Liver (tissue), 9 donors: ENCODE measurements around the gene ENGASE. TPM values are rescaled to one million over a fixed set of nuclear protein-coding genes. Genes with fewer than 3 reads are reported as not detected.

Experiments used
- DNase-seq: peaks from one replicate; pipeline ENCODE4 v3.0.0-alpha.2; 2017; ENCODE audit warnings: low spot score
- H3K27ac ChIP-seq, 2 donors: one replicate each; pipeline ENCODE4 v1.7.0; 2013; ENCODE audit warnings: inconsistent platforms in 2 of 2, low read length in 2 of 2, control low read depth in 1 of 2, low read depth in 1 of 2, mild to moderate bottlenecking in 1 of 2
- H3K27me3 ChIP-seq, 4 donors: one replicate each; pipeline versions ENCODE4 v1.6.1 to v1.7.0; 2013; ENCODE audit warnings: low read length in 3 of 4, inconsistent platforms in 1 of 4, mild to moderate bottlenecking in 1 of 4, moderate library complexity in 1 of 4; ENCODE audit not compliant: control insufficient read depth in 4 of 4, insufficient read depth in 4 of 4
- H3K36me3 ChIP-seq, 4 donors: one replicate each; pipeline versions ENCODE4 v1.6.1 to v1.7.0; 2013; ENCODE audit warnings: low read length in 3 of 4, mild to moderate bottlenecking in 3 of 4, low read depth in 1 of 4, moderate library complexity in 1 of 4; ENCODE audit not compliant: control insufficient read depth in 4 of 4, insufficient read depth in 3 of 4
- H3K4me1 ChIP-seq, 4 donors: one replicate each; pipeline versions ENCODE4 v1.6.1 to v1.7.0; 2013; ENCODE audit warnings: low read length in 3 of 4, mild to moderate bottlenecking in 3 of 4, moderate library complexity in 1 of 4; ENCODE audit not compliant: control insufficient read depth in 4 of 4, insufficient read depth in 4 of 4
- H3K4me3 ChIP-seq, 3 donors: one replicate each; pipeline versions ENCODE4 v1.6.1 to v1.7.0; 2013; ENCODE audit warnings: low read length in 3 of 3, control low read depth in 1 of 3, low read depth in 1 of 3, mild to moderate bottlenecking in 1 of 3
- H3K9ac ChIP-seq, 2 donors: one replicate each; pipeline ENCODE4 v1.7.0; 2013; ENCODE audit warnings: low read length in 2 of 2, mild to moderate bottlenecking in 2 of 2, moderate library complexity in 2 of 2, control low read depth in 1 of 2, low read depth in 1 of 2
- H3K9me3 ChIP-seq, 4 donors: one replicate each; pipeline versions ENCODE4 v1.6.1 to v1.7.0; 2013; ENCODE audit warnings: low read length in 3 of 4; ENCODE audit not compliant: control insufficient read depth in 4 of 4
- ATF3 ChIP-seq: IDR thresholded peaks from 2 replicates; pipeline ENCODE4 v1.6.1; 2016; ENCODE audit warnings: antibody characterized with exemption
- CTCF ChIP-seq: fragments of 150-350 bp; IDR thresholded peaks from 2 replicates; pipeline ENCODE4 v1.5.1; 2017; ENCODE audit warnings: improper control_type of control experiment, low read depth, low read length; ENCODE audit not compliant: missing input control
- FOXA1 ChIP-seq: IDR thresholded peaks from 2 replicates; pipeline ENCODE4 v1.6.1; 2016; ENCODE audit warnings: antibody characterized with exemption
- FOXA2 ChIP-seq: IDR thresholded peaks from 2 replicates; pipeline ENCODE4 v1.6.1; 2016; ENCODE audit warnings: antibody characterized with exemption
- GABPA ChIP-seq, 2 donors: IDR thresholded peaks in 1 of 2; conservative IDR thresholded peaks in 1 of 2; 2 replicates each; pipeline ENCODE4 v1.6.1; 2016; ENCODE audit warnings: antibody characterized with exemption in 2 of 2, mild to moderate bottlenecking in 1 of 2, moderate library complexity in 1 of 2
- HNF4A ChIP-seq, 2 donors: conservative IDR thresholded peaks; 2 replicates each; pipeline ENCODE4 v1.6.1; 2016; ENCODE audit warnings: antibody characterized with exemption in 2 of 2, mild to moderate bottlenecking in 2 of 2
- HNF4G ChIP-seq: IDR thresholded peaks from 2 replicates; pipeline ENCODE4 v1.6.1; 2016; ENCODE audit warnings: antibody characterized with exemption
- JUND ChIP-seq, 2 donors: IDR thresholded peaks; 2 replicates each; pipeline ENCODE4 v1.6.1; 2016; ENCODE audit warnings: antibody characterized with exemption in 2 of 2
- NR2F2 ChIP-seq: IDR thresholded peaks from 2 replicates; pipeline ENCODE4 v1.6.1; 2016; ENCODE audit warnings: antibody characterized with exemption
- REST ChIP-seq: IDR thresholded peaks from 2 replicates; pipeline ENCODE4 v1.6.1; 2016; ENCODE audit warnings: antibody characterized with exemption, mild to moderate bottlenecking
- SP1 ChIP-seq: IDR thresholded peaks from 2 replicates; pipeline ENCODE4 v1.6.1; 2018; ENCODE audit warnings: antibody characterized with exemption, mild to moderate bottlenecking
- YY1 ChIP-seq: IDR thresholded peaks from 2 replicates; pipeline ENCODE4 v1.6.1; 2016; ENCODE audit warnings: antibody characterized with exemption, mild to moderate bottlenecking
- ZBTB33 ChIP-seq: IDR thresholded peaks from 2 replicates; pipeline ENCODE4 v1.6.1; 2016; ENCODE audit warnings: antibody characterized with exemption
- WGBS: extraction: QIAGEN DNeasy Blood & Tissue Kit; methylation state at CpG from one replicate; pipeline ENCODE4 v1.1.7; 2013; 5-methylcytosine and 5-hydroxymethylcytosine counted together
- polyA plus RNA-seq, 2 donors: library from polyadenylated mRNA; stranded (reverse) in 1 of 2; unstranded in 1 of 2; fragments of 200-250 nt in 1 of 2; fragments of >200 nt in 1 of 2; fragmentation: Nextera tagmentation in 1 of 2; extraction: Ambion mirVana in 1 of 2; gene quantifications; one replicate each; pipeline versions ENCODE4 v1.2.1 to v1.2.3, GENCODE V29; 2013 to 2015
- total RNA-seq, 2 donors: library from RNA; depleted of rRNA; stranded (reverse); fragments of >200 nt; gene quantifications; one replicate each; pipeline ENCODE4 v1.2.3, GENCODE V29; 2014
- donor health status: healthy.
- donor health status: healthy.
- donor health status: healthy.
- donor health status: healthy.
- donor health status: healthy.

ENGASE gene
- total and polyA plus RNA-seq, 4 donors: 5.2 to 33.6 (median 7.8) TPM

GRCh38 chr17:79027925-79028491, 46.6 kb upstream of the ENGASE start:
- no peak overlapping the region for H3K9ac ChIP-seq
- TF ChIP-seq ZBTB33 (no peak), REST (no peak), GABPA (IDR thresholded peaks at IDR 0.05 in 1 of 2, conservative IDR thresholded peaks at IDR 0.05 in 1 of 2) (no peak), FOXA2 (no peak), HNF4A (conservative IDR thresholded peaks at IDR 0.05) (no peak), ATF3 (no peak), JUND (IDR thresholded peaks at IDR 0.05) (no peak), HNF4G (no peak), FOXA1 (no peak), NR2F2 (no peak), YY1 (no peak), SP1 (no peak), CTCF (no peak)
- H3K4me1 ChIP-seq: peaks cover 0 to 6% (median 2%) of the 10 kb centered on the region in 4 donors
- DNase-seq: no peak
- peaks cover 0 to 5% (median 0%) of the 10 kb centered on the region in 4 donors for H3K27me3 ChIP-seq
- no peaks in the 10 kb centered on the region for H3K9me3 ChIP-seq
- peak overlapping the region; percentile 61 to 66 for H3K27ac ChIP-seq
- 38% methylated on average over 16 of the region's 16 CpGs for WGBS
- H3K36me3 ChIP-seq: no peaks in the 10 kb centered on the region
- no peak overlapping the region for H3K4me3 ChIP-seq

GRCh38 chr17:79028496-79029326, 45.9 kb upstream of the ENGASE start:
- H3K4me1 ChIP-seq: peaks cover 0 to 6% (median 2%) of the 10 kb centered on the region in 4 donors
- H3K4me3 ChIP-seq: no peak overlapping the region
- no peaks in the 10 kb centered on the region for H3K9me3 ChIP-seq
- DNase-seq: no peak
- H3K36me3 ChIP-seq: no peaks in the 10 kb centered on the region
- H3K27ac ChIP-seq: peak overlapping the region in 1 of 2 donors; percentile 66
- 76% methylated on average over 17 of the region's 17 CpGs for WGBS
- H3K9ac ChIP-seq: no peak overlapping the region
- no peak for TF ChIP-seq CTCF
- TF ChIP-seq FOXA1: no peak
- no peak for TF ChIP-seq ATF3
- TF ChIP-seq GABPA (IDR thresholded peaks at IDR 0.05 in 1 of 2, conservative IDR thresholded peaks at IDR 0.05 in 1 of 2): no peak
- peaks cover 0 to 4% (median 0%) of the 10 kb centered on the region in 4 donors for H3K27me3 ChIP-seq
